Measurements from ENCODE around the gene CPT1A. TPM values are rescaled to one million over a fixed set of nuclear protein-coding genes. Genes with fewer than 3 reads are reported as not detected.

CPT1A gene
- polyA plus RNA-seq, 3 donors = 26.3 to 36.4 (median 31.3) TPM

DNA sequence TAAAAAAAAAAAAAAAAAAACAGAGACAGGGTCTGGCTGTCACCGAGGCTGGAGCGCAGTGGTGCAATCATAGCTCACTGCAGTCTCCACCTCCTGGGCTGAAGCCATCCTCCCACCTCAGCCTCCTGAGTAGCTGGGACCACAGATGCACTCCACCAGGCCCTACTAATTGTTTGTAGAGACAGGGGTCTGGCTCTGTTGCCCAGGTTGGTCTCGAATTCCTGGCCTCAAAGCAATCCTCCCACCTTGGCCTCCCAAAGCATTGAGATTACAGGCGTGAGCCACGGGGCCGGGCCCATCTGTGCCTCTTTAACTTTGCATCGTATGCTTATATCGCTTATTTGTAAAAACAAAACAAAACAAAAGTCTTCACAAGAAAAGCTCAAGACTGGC lies 3.1 kb downstream of the CPT1A start:
- DNase-seq (ENCODE audit: extremely low read depth in 1 of 11, low read depth in 9 of 11, low spot score in 4 of 11) = no peak

GRCh38 chr11:68837583-68838571 lies 3.8 kb downstream of the CPT1A start:
- no peak for DNase-seq (ENCODE audit: extremely low read depth in 1 of 11, low read depth in 9 of 11, low spot score in 4 of 11)

DNA sequence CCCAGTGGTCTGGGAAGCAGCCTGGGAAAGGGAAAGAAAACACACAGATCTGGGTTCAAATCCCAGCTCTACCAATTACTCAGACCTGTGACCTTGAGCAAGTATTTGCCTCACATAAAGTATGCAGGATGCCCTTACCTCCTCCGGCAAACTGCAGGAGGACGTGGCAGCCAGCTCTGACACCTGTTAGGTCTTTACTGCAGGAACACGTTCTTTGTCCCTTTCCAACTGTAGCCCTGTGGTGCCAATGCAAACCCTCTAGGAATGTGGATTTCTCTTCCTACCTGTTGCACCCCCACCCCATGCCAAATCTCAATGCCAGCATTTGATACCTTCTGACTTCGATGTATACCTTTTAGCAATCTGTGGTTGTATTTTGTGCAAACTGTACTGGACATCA lies 6.0 kb downstream of the CPT1A start:
- no peak for DNase-seq (ENCODE audit: extremely low read depth in 1 of 11, low read depth in 9 of 11, low spot score in 4 of 11)

DNA sequence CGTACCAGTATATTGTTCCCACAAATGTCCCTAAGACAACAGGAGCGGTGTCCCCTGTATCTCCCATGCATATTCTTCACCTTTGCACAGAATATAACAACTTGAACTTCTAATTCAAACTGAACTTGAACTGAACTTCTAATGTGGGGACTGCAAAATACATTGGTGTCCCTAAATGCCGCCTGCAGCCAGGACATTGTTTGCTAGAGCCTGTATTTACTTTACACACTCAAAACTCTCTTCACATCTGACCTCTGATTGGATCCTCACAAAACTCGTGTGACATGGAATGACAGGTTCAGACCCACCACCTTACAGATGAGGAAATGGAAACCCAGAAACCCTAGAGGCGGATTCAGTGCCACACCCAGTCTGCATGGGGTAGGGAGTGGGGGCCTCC lies 6.4 kb downstream of the CPT1A start:
- DNase-seq (ENCODE audit: extremely low read depth in 1 of 11, low read depth in 9 of 11, low spot score in 4 of 11) = no peak

GRCh38 chr11:68832476-68833181 lies 9.1 kb downstream of the CPT1A start:
- no peak for DNase-seq (ENCODE audit: extremely low read depth in 1 of 11, low read depth in 9 of 11, low spot score in 4 of 11)

DNA sequence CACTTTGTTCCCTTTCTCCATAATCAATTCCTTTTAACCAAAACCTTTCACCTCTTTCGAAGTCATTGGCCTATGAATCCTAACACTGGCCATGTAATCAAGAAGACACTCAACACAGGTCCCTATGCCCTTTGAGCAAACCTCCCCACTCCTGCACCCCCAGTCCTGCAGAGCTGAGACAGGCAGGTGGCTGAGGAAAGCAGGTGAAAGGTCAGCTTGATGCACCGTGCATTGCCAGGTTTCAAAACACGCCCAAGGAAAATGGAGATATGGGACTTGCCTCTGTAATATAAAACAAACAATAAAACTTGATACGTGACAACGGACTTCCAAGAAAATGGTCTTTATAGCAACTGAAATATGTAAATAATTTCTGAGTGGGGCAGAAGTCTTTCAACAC lies 10.6 kb downstream of the CPT1A start:
- no peak for DNase-seq (ENCODE audit: extremely low read depth in 1 of 11, low read depth in 9 of 11, low spot score in 4 of 11)

DNA sequence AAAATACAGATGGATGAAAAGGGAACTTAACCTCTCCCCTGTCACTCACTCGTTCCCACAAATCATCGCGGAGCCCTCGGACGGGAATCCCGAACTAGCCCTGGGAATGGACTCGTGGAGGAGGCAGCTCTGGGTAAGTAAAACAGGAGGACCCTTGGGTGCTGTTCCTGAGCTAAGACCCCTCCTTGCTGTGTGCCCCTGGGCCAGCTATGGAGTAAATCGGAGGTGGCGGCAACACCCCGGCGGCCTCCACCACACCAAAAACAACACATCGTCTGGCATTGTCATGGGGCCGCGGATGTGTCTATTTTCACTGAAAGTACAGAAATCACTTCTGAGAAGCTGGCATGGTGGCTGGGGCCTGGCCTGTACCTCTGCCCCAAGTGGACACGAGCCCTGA lies 12.1 kb downstream of the CPT1A start:
- no peak for DNase-seq (ENCODE audit: extremely low read depth in 1 of 11, low read depth in 9 of 11, low spot score in 4 of 11)

GRCh38 chr11:68828957-68829356 lies 12.8 kb downstream of the CPT1A start:
- no peak for DNase-seq (ENCODE audit: extremely low read depth in 1 of 11, low read depth in 9 of 11, low spot score in 4 of 11)

- no peak for DNase-seq (ENCODE audit: extremely low read depth in 1 of 11, low read depth in 9 of 11, low spot score in 4 of 11)
Observed at GRCh38 chr11:68828155-68828931, 13.4 kb downstream of the CPT1A start.

GRCh38 chr11:68827733-68828132 lies 14.0 kb downstream of the CPT1A start:
- DNase-seq (ENCODE audit: extremely low read depth in 1 of 11, low read depth in 9 of 11, low spot score in 4 of 11) = no peak

DNA sequence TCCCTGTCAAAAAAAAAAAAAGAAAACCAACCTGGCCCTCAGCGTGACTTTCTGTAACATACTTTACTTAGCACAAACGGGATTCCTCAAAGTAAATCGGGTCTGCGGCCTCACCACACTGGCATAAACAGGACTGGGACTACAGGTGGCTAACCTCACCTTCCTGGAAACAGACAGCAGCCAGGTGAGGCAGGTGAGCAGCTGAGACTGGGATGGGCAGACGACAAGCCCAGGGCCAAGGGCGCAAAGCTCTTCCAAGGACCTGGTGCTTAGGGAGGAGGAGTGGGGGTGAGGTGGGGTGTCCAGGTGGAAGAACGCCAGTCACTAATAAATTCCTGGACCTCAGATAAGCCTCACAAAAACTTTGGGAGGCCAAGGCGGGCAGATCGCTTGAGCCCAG lies 15.0 kb downstream of the CPT1A start:
- DNase-seq (ENCODE audit: extremely low read depth in 1 of 11, low read depth in 9 of 11, low spot score in 4 of 11) = no peak

DNA sequence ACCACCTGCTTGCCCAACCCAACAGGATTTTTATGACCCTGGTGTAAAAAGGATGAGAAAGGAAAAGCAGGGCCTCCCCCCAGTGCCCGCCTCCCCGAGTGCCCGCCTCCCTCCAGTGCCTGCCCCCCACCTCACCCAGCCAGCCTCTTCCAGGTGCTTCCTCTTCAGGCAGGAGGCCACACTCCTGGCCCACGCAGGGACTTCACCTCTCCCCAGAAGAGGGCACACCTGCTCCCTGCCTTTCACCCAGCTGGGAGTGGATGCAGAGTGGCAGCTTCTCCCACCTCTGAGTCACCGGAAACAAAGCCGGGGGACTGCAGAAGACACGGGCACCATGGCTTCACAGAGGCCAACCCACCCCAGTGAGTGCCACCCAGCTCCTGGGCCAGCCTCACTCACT lies 16.1 kb downstream of the CPT1A start:
- no peak for DNase-seq (ENCODE audit: extremely low read depth in 1 of 11, low read depth in 9 of 11, low spot score in 4 of 11)

GRCh38 chr11:68822546-68822945 lies 19.2 kb downstream of the CPT1A start:
- no peak for DNase-seq (ENCODE audit: extremely low read depth in 1 of 11, low read depth in 9 of 11, low spot score in 4 of 11)

GRCh38 chr11:68821670-68822069 lies 20.0 kb downstream of the CPT1A start:
- DNase-seq (ENCODE audit: extremely low read depth in 1 of 11, low read depth in 9 of 11, low spot score in 4 of 11) = no peak

GRCh38 chr11:68819362-68819761 lies 22.4 kb downstream of the CPT1A start:
- no peak for DNase-seq (ENCODE audit: extremely low read depth in 1 of 11, low read depth in 9 of 11, low spot score in 4 of 11)

GRCh38 chr11:68818181-68818580 lies 23.5 kb downstream of the CPT1A start:
- no peak for DNase-seq (ENCODE audit: extremely low read depth in 1 of 11, low read depth in 9 of 11, low spot score in 4 of 11)

- no peak for DNase-seq (ENCODE audit: extremely low read depth in 1 of 11, low read depth in 9 of 11, low spot score in 4 of 11)
Observed at GRCh38 chr11:68817554-68817953, 24.2 kb downstream of the CPT1A start.

DNA sequence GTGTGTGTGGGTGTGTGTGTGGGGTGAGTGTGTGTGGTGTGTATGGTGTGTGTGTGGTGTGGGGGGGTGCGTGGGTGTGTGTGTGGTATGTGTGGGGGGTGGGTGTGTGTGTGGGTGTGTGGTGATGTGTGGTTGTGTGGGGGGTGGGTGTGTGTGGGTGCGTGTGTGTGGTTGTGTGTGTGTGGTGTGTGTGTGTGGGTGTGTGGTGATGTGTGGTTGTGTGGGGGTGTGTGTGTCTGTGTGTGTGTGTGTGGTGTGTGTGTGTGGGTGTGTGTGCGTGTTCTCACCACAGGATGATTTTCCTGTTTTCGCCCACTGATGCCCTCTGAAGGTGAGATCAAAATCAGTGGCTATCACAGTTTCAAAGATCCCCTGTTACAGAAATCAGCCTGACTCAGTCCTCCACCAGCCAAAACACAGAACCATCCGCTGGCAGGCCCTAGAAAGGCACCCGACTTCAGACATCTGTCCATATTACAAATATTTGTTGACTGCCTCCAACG lies 24.7 kb downstream of the CPT1A start:
- DNase-seq (ENCODE audit: extremely low read depth in 1 of 11, low read depth in 9 of 11, low spot score in 4 of 11) = no peak

DNA sequence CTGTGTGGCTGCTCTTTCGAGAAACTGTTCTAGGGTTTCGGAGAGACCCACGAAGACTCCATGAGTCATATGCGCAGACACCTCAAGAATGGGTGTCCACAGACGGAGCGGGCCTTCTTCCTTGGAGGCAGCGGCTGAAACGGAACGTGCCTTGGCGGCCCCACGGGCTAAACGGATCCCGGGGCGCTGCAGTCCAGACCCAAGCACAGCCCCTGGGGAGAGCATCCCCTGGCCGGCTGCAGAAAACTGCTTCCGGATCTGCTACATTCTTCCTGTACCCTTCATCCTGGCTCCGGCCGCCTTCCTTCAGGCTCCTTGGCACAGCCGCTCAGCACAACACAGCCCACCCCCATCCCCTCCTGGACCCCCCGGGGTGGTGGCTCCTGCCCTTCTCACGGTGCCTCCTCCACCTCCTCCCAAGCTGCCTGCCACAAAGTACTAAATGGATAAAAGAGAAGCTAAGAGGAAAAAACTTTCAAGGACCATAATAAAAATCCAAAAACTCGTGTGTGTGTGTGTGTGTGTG lies 25.4 kb downstream of the CPT1A start:
- DNase-seq (ENCODE audit: extremely low read depth in 1 of 11, low read depth in 9 of 11, low spot score in 4 of 11) = no peak

Measured in renal cortex interstitium (tissue), 11 donors.